Measurements from ENCODE around the gene ARHGAP21. TPM values are rescaled to one million over a fixed set of nuclear protein-coding genes. Genes with fewer than 3 reads are reported as not detected.

The ARHGAP21 gene
- polyA plus RNA-seq, 1 donor (not counting 4 experiments of a cell fraction or from before 2014, with no cell fraction given): 78.5 TPM

DNA sequence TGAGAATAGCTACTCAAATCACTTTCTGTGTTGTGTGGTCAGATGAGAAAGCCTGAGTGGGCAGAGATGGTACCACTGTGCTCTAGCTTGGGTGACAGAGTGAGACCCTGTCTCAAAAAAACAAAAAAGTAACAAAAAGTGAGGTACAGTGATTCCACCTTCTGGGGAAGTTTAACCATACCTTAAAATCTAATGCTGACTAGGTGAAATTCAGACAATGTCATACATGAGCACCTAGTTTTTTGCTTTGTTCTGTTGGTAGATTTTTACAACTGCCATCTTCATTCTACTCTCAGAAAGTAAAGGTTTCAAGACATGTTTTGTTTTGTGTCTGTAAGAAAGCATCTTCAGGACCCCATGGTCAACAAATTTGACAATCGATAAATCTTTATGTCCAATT is 144.2 kb downstream of the ARHGAP21 start:
- no peak overlapping the region for H3K9ac ChIP-seq (ENCODE audit: control insufficient read depth, extremely low read depth, insufficient read depth, low read length)
- H3K9me3 ChIP-seq (ENCODE audit: control insufficient read depth, low read depth, low read length): no peaks in the 10 kb centered on the region
- no peak overlapping the region for H3K4me3 ChIP-seq (ENCODE audit: control insufficient read depth in 2 of 3, extremely low read depth in 1 of 3, insufficient read depth in 2 of 3, low read depth in 1 of 3, low read length in 3 of 3)
- H3K27me3 ChIP-seq (ENCODE audit: control insufficient read depth, extremely low read depth, insufficient read depth, low read length): peaks cover 3% of the 10 kb centered on the region
- H3K36me3 ChIP-seq (ENCODE audit: control insufficient read depth in 2 of 2, extremely low read depth in 1 of 2, insufficient read depth in 2 of 2, low read length in 2 of 2): peaks cover 0 to 1% of the 10 kb centered on the region in 2 experiments
- H3K4me1 ChIP-seq (ENCODE audit: control insufficient read depth, extremely low read depth, insufficient read depth, low read length): no peaks in the 10 kb centered on the region
- no peaks in the 10 kb centered on the region for H4K20me1 ChIP-seq (ENCODE audit: control insufficient read depth, extremely low read depth, insufficient read depth, low read length)
- dilution Hi-C loops (cut with MboI; ENCODE audit: extremely low pct_ligation_motif_present, low sequenced_read_pairs): no loop called here
- no peak for DNase-seq (ENCODE audit: low read depth, low spot score)
- no peak overlapping the region for H2AFZ ChIP-seq (ENCODE audit: control insufficient read depth, low read length)
- H3K27ac ChIP-seq (ENCODE audit: control insufficient read depth, insufficient read depth, low read length): no peak overlapping the region
- no peak for TF ChIP-seq EZH2 (IDR thresholded peaks at IDR 0.05; ENCODE audit: low read length)
- TF ChIP-seq, protein P1, sequence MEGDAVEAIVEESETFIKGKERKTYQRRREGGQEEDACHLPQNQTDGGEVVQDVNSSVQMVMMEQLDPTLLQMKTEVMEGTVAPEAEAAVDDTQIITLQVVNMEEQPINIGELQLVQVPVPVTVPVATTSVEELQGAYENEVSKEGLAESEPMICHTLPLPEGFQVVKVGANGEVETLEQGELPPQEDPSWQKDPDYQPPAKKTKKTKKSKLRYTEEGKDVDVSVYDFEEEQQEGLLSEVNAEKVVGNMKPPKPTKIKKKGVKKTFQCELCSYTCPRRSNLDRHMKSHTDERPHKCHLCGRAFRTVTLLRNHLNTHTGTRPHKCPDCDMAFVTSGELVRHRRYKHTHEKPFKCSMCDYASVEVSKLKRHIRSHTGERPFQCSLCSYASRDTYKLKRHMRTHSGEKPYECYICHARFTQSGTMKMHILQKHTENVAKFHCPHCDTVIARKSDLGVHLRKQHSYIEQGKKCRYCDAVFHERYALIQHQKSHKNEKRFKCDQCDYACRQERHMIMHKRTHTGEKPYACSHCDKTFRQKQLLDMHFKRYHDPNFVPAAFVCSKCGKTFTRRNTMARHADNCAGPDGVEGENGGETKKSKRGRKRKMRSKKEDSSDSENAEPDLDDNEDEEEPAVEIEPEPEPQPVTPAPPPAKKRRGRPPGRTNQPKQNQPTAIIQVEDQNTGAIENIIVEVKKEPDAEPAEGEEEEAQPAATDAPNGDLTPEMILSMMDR (optimal IDR thresholded peaks at IDR 0.05 in 1 of 3, IDR thresholded peaks at IDR 0.05 in 1 of 3, conservative IDR thresholded peaks at IDR 0.05 in 1 of 3; ENCODE audit: extremely low read depth in 1 of 3, insufficient read depth in 2 of 3, low read length in 3 of 3): no peak
- FAIRE-seq: no peak
- H3K4me2 ChIP-seq (ENCODE audit: control insufficient read depth, extremely low read depth, insufficient read depth, low read depth, low read length): no peak overlapping the region
- no peaks in the 10 kb centered on the region for H3K9me1 ChIP-seq (ENCODE audit: control insufficient read depth, extremely low read depth, insufficient read depth, low read length)
- no peaks in the 10 kb centered on the region for H3K79me2 ChIP-seq (ENCODE audit: control insufficient read depth, insufficient read depth, low read length)

DNA sequence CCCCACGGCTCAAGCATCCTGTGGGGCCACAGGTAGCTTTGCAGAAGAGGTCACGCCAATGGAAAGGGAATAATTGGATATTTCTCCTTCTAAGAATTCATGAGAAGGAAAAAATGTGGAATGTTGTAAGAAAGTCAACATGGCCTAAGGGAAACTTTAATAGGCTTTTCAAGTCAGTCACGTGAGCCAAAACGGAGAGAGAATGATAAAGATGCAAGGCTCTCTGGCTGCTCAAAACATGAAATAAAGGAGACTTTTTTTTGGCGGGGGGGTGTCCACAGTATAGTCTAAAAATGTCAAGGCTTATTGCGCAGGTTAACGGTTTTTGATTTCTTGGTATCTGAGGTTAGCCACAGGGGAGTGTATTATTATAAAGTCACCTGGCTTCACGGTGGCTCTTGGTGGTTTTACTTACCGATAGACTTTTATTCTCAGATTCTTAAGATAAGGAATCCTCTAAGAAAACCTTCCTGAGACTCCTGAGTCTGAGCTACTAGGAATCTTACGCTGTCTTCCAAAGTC is 148.1 kb downstream of the ARHGAP21 start:
- H3K4me3 ChIP-seq (ENCODE audit: control insufficient read depth in 2 of 3, extremely low read depth in 1 of 3, insufficient read depth in 2 of 3, low read depth in 1 of 3, low read length in 3 of 3): no peak overlapping the region
- no peak for FAIRE-seq
- no peak overlapping the region for H3K9ac ChIP-seq (ENCODE audit: control insufficient read depth, extremely low read depth, insufficient read depth, low read length)
- H3K36me3 ChIP-seq (ENCODE audit: control insufficient read depth in 2 of 2, extremely low read depth in 1 of 2, insufficient read depth in 2 of 2, low read length in 2 of 2): no peaks in the 10 kb centered on the region
- H3K4me2 ChIP-seq (ENCODE audit: control insufficient read depth, extremely low read depth, insufficient read depth, low read depth, low read length): no peak overlapping the region
- H2AFZ ChIP-seq (ENCODE audit: control insufficient read depth, low read length): no peak overlapping the region
- no peaks in the 10 kb centered on the region for H3K79me2 ChIP-seq (ENCODE audit: control insufficient read depth, insufficient read depth, low read length)
- no peak overlapping the region for H3K27ac ChIP-seq (ENCODE audit: control insufficient read depth, insufficient read depth, low read length)
- no peak for DNase-seq (ENCODE audit: low read depth, low spot score)
- H4K20me1 ChIP-seq (ENCODE audit: control insufficient read depth, extremely low read depth, insufficient read depth, low read length): no peaks in the 10 kb centered on the region
- H3K9me3 ChIP-seq (ENCODE audit: control insufficient read depth, low read depth, low read length): no peaks in the 10 kb centered on the region
- dilution Hi-C loops (cut with MboI; ENCODE audit: extremely low pct_ligation_motif_present, low sequenced_read_pairs): no loop called here
- H3K9me1 ChIP-seq (ENCODE audit: control insufficient read depth, extremely low read depth, insufficient read depth, low read length): no peaks in the 10 kb centered on the region
- H3K27me3 ChIP-seq (ENCODE audit: control insufficient read depth, extremely low read depth, insufficient read depth, low read length): peaks cover 3% of the 10 kb centered on the region
- no peaks in the 10 kb centered on the region for H3K4me1 ChIP-seq (ENCODE audit: control insufficient read depth, extremely low read depth, insufficient read depth, low read length)
- no peak for TF ChIP-seq EZH2 (IDR thresholded peaks at IDR 0.05; ENCODE audit: low read length)
- TF ChIP-seq, protein P1 (optimal IDR thresholded peaks at IDR 0.05 in 1 of 3, IDR thresholded peaks at IDR 0.05 in 1 of 3, conservative IDR thresholded peaks at IDR 0.05 in 1 of 3; ENCODE audit: extremely low read depth in 1 of 3, insufficient read depth in 2 of 3, low read length in 3 of 3): no peak
